OCI-LY7 (cell line): Measurements from ENCODE around the gene FAM181A.

ENCODE experiments used
- CTCF ChIP-seq: fragments of 200-600 bp; sonication (generic); conservative IDR thresholded peaks from 2 replicates; pipeline ENCODE4 v1.5.1; 2014; ENCODE audit warnings: mild to moderate bottlenecking, antibody characterized with exemption, low read length, moderate library complexity, mixed read lengths
- EZH2phosphoT487 ChIP-seq: fragments of 200-600 bp; sonication (generic); IDR thresholded peaks from 2 replicates; pipeline ENCODE4 v1.6.1; 2018; ENCODE audit warnings: low read depth, borderline replicate concordance, mild to moderate bottlenecking, mixed run types, antibody characterized with exemption, low read length, moderate library complexity, mixed read lengths

- TF ChIP-seq CTCF, result no peak
- TF ChIP-seq EZH2phosphoT487, result no peak
These were observed 34.5 kb downstream of the FAM181A start for GRCh38 chr14:93961620-93962019.
